ENCODE results near the gene ST8SIA2. TPM values are rescaled to one million over a fixed set of nuclear protein-coding genes. Genes with fewer than 3 reads are reported as not detected.

Gene ST8SIA2
- polyA plus RNA-seq, 1 of the 3 experiments (the other 2 are of a cell fraction) = 0.05 TPM

DNA sequence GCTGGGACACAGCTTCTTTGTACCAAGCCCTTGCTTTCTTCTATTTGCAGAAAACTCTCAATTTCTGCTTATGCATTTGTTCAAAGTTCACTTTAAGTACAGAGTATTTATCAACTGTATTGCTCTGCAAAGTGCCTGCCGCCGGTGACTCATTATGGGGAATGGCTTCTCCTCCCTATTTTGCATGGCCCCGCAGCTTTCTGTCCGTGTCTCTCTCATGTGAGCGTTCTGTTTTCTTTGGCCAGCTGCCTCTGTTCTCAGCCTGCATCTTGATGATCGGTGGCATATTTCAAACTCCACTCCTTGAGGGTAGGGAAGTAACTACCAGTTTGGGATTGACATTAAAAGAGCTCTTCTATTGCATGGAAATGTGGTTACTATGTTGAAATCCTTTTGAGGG is 28.6 kb upstream of the ST8SIA2 start:
- H3K4me2 ChIP-seq = no peak overlapping the region
- ChIA-PET CTCF (interaction anchor here (0.6 to 1.7 kb wide), 2 partner anchors 21 to 70 kb away, joined by 3 to 4 read pairs; no protein-coding TSS in a partner anchor), POLR2A (no interaction called here)
- no peak overlapping the region for H3K4me3 ChIP-seq (ENCODE audit: low read depth in 2 of 2, low read length in 1 of 2)
- H3K27ac ChIP-seq (ENCODE audit: low read depth in 2 of 2, low read length in 1 of 2) = no peak overlapping the region
- H3K36me3 ChIP-seq (replicated peaks in 1 of 2; ENCODE audit: control insufficient read depth in 1 of 2, insufficient read depth in 2 of 2, low read length in 1 of 2) = no peaks in the 10 kb centered on the region
- no peak overlapping the region for H3K9ac ChIP-seq
- H4K20me1 ChIP-seq (ENCODE audit: insufficient read depth) = no peaks in the 10 kb centered on the region
- TF ChIP-seq RCOR1 (IDR thresholded peaks at IDR 0.05; ENCODE audit: low read length) = no peak
- TF ChIP-seq FOSL2 (IDR thresholded peaks at IDR 0.05; ENCODE audit: borderline replicate concordance, low read depth) = no peak
- no peak for TF ChIP-seq PBX3 (IDR thresholded peaks at IDR 0.05)
- no peak for TF ChIP-seq ZBTB33 (IDR thresholded peaks at IDR 0.05; ENCODE audit: borderline replicate concordance, low read depth)
- WGBS (ENCODE audit: low lambda C conversion rate) = 24% methylated on average over 6 of the region's 6 CpGs
- H3K9me2 ChIP-seq = no peaks in the 10 kb centered on the region
- H3K9me3 ChIP-seq = no peaks in the 10 kb centered on the region
- no peaks in the 10 kb centered on the region for H3F3A ChIP-seq (replicated peaks; ENCODE audit: insufficient read depth)
- no peaks in the 10 kb centered on the region for H3K79me2 ChIP-seq (ENCODE audit: insufficient read depth)
- no peaks in the 10 kb centered on the region for H3K27me3 ChIP-seq (ENCODE audit: insufficient read depth)
- DNase-seq = no peak
- H2AFZ ChIP-seq (ENCODE audit: low read depth) = no peak overlapping the region
- H3K4me1 ChIP-seq (ENCODE audit: control insufficient read depth in 1 of 2, insufficient read depth in 2 of 2, low read depth in 1 of 2, low read length in 1 of 2) = peaks cover 0 to 3% of the 10 kb centered on the region in 2 experiments; a peak in 1 of 4 replicates

DNA sequence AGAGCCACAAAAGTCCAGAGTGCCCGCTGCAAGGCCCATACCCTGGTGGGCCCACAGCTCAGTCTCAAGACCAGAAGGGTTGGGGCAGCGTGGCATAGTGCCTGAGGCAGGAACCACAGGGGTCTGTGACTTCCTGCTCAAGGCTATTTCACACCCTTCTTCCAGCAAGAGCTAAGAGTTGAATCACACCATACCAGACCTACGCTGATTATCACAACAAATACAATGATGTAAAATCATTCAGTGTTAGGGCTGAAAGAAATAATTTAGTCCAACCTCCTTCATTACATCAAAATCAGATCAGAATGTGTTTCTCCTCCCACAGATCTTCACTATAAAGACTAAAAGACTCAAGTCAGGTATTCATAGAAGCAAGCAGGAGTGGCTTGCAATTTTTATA is 27.8 kb upstream of the ST8SIA2 start:
- Histone ChIP-seq H4K20me1 (ENCODE audit: insufficient read depth) (no peaks in the 10 kb centered on the region), H3K27ac (ENCODE audit: low read depth in 2 of 2, low read length in 1 of 2) (no peak overlapping the region), H3K9me3 (no peaks in the 10 kb centered on the region; the same call in 1 of the 2 replicates), H3K4me3 (ENCODE audit: low read depth in 2 of 2, low read length in 1 of 2) (no peak overlapping the region), H3K36me3 (replicated peaks in 1 of 2; ENCODE audit: control insufficient read depth in 1 of 2, insufficient read depth in 2 of 2, low read length in 1 of 2) (no peaks in the 10 kb centered on the region), H2AFZ (ENCODE audit: low read depth) (no peak overlapping the region), H3K79me2 (ENCODE audit: insufficient read depth) (no peaks in the 10 kb centered on the region), H3K9ac (no peak overlapping the region), H3F3A (replicated peaks; ENCODE audit: insufficient read depth) (no peaks in the 10 kb centered on the region), H3K4me2 (no peak overlapping the region), H3K27me3 (ENCODE audit: insufficient read depth) (no peaks in the 10 kb centered on the region), H3K9me2 (no peaks in the 10 kb centered on the region), H3K4me1 (ENCODE audit: control insufficient read depth in 1 of 2, insufficient read depth in 2 of 2, low read depth in 1 of 2, low read length in 1 of 2) (peaks cover 0 to 3% of the 10 kb centered on the region in 2 experiments; a peak in 1 of 4 replicates)
- POLR2A ChIA-PET = no interaction called here
- CTCF ChIA-PET = interaction anchor here (0.6 to 1.7 kb wide), 4 partner anchors 19 to 349 kb away, joined by 3 to 4 read pairs (median 3); no protein-coding TSS in a partner anchor
- no peak for TF ChIP-seq TEAD4 (IDR thresholded peaks at IDR 0.05; ENCODE audit: borderline replicate concordance, insufficient read depth)
- TF ChIP-seq PBX3 (IDR thresholded peaks at IDR 0.05) = no peak
- TF ChIP-seq ELF1 (IDR thresholded peaks at IDR 0.05) = no peak
- no peak for TF ChIP-seq TAF1 (IDR thresholded peaks at IDR 0.05; ENCODE audit: borderline replicate concordance, low read depth, low read length)
- WGBS (ENCODE audit: low lambda C conversion rate) = 18% methylated on average over 3 of the region's 3 CpGs
- DNase-seq = no peak
